ENCODE results near the gene AKAP1.
A peak's percentile ranks its signal among the peaks of the same experiment; 100 is the strongest.

AKAP1 gene

GRCh38 chr17:57105591-57105990, 20.5 kb downstream of the AKAP1 start:
- H3K27me3 ChIP-seq (ENCODE audit: insufficient read depth, low read length), result no peaks in the 10 kb centered on the region
- no peak overlapping the region for H2AK5ac ChIP-seq (ENCODE audit: low read length)
- H3K79me2 ChIP-seq (ENCODE audit: control insufficient read depth, insufficient read depth, low read length, poor library complexity), result no peaks in the 10 kb centered on the region
- peaks cover 2 to 5% of the 10 kb centered on the region in 2 experiments for H3K36me3 ChIP-seq (ENCODE audit: control insufficient read depth in 1 of 2, insufficient read depth in 2 of 2, low read length in 2 of 2)
- DNase-seq, result no peak
- no peak overlapping the region for H3K23ac ChIP-seq (ENCODE audit: low read length)
- H4K91ac ChIP-seq (ENCODE audit: low read depth, low read length), result no peak overlapping the region
- H3K18ac ChIP-seq (ENCODE audit: low read length), result no peak overlapping the region
- H4K8ac ChIP-seq (ENCODE audit: low read depth, low read length), result no peak overlapping the region
- H3K14ac ChIP-seq (ENCODE audit: low read length), result no peak overlapping the region
- H3K9me3 ChIP-seq (ENCODE audit: insufficient read depth, low read depth, low read length), result no peaks in the 10 kb centered on the region
- H3K27ac ChIP-seq (ENCODE audit: low read depth, low read length), result no peak overlapping the region
- no peak overlapping the region for H2BK120ac ChIP-seq (ENCODE audit: insufficient read depth, low read length, poor library complexity)
- WGBS (ENCODE audit: extremely low coverage, insufficient coverage, insufficient read length), result no CpG with 5 or more reads among the region's 8 CpGs
- H3K9ac ChIP-seq (ENCODE audit: low read length), result no peak overlapping the region
- peaks cover 0 to 12% of the 10 kb centered on the region in 2 experiments for H3K4me1 ChIP-seq (ENCODE audit: control insufficient read depth in 1 of 2, insufficient read depth in 2 of 2, low read length in 2 of 2)
- no peak overlapping the region for H2BK5ac ChIP-seq (ENCODE audit: low read depth, low read length, poor library complexity)
- no peak overlapping the region for H2BK12ac ChIP-seq (ENCODE audit: low read length)
- H2AFZ ChIP-seq (ENCODE audit: insufficient read depth, low read length, poor library complexity), result no peak overlapping the region
- no peak overlapping the region for H4K12ac ChIP-seq (ENCODE audit: low read depth, low read length)
- H3K4me3 ChIP-seq (ENCODE audit: low read depth, low read length), result no peak overlapping the region
- no peak overlapping the region for H3K4me2 ChIP-seq (ENCODE audit: low read length)
- H3K79me1 ChIP-seq (ENCODE audit: low read length), result no peaks in the 10 kb centered on the region
- no peak overlapping the region for H3K4ac ChIP-seq (ENCODE audit: low read depth, low read length)

- H3K4me3 ChIP-seq (ENCODE audit: low read depth, low read length), result no peak overlapping the region
- peak in 1 of 2 donors; percentile 23 for DNase-seq
- H3K14ac ChIP-seq (ENCODE audit: low read length), result no peak overlapping the region
- no peaks in the 10 kb centered on the region for H3K79me2 ChIP-seq (ENCODE audit: control insufficient read depth, insufficient read depth, low read length, poor library complexity)
- WGBS (ENCODE audit: extremely low coverage, insufficient coverage, insufficient read length), result no CpG with 5 or more reads among the region's 17 CpGs
- H3K36me3 ChIP-seq (ENCODE audit: control insufficient read depth in 1 of 2, insufficient read depth in 2 of 2, low read length in 2 of 2), result peaks cover 2 to 5% of the 10 kb centered on the region in 2 experiments
- no peak overlapping the region for H4K91ac ChIP-seq (ENCODE audit: low read depth, low read length)
- H3K4me2 ChIP-seq (ENCODE audit: low read length), result no peak overlapping the region
- H3K27ac ChIP-seq (ENCODE audit: low read depth, low read length), result no peak overlapping the region
- H3K23ac ChIP-seq (ENCODE audit: low read length), result no peak overlapping the region
- no peak overlapping the region for H3K9ac ChIP-seq (ENCODE audit: low read length)
- no peak overlapping the region for H2BK120ac ChIP-seq (ENCODE audit: insufficient read depth, low read length, poor library complexity)
- no peak overlapping the region for H2AK5ac ChIP-seq (ENCODE audit: low read length)
- no peak overlapping the region for H2BK12ac ChIP-seq (ENCODE audit: low read length)
- no peak overlapping the region for H2BK5ac ChIP-seq (ENCODE audit: low read depth, low read length, poor library complexity)
- H4K8ac ChIP-seq (ENCODE audit: low read depth, low read length), result no peak overlapping the region
- H4K12ac ChIP-seq (ENCODE audit: low read depth, low read length), result no peak overlapping the region
- peaks cover 0 to 12% of the 10 kb centered on the region in 2 experiments for H3K4me1 ChIP-seq (ENCODE audit: control insufficient read depth in 1 of 2, insufficient read depth in 2 of 2, low read length in 2 of 2)
- H3K4ac ChIP-seq (ENCODE audit: low read depth, low read length), result no peak overlapping the region
- no peak overlapping the region for H3K18ac ChIP-seq (ENCODE audit: low read length)
- H3K79me1 ChIP-seq (ENCODE audit: low read length), result no peaks in the 10 kb centered on the region
- no peaks in the 10 kb centered on the region for H3K27me3 ChIP-seq (ENCODE audit: insufficient read depth, low read length)
- H2AFZ ChIP-seq (ENCODE audit: insufficient read depth, low read length, poor library complexity), result no peak overlapping the region
- H3K9me3 ChIP-seq (ENCODE audit: insufficient read depth, low read depth, low read length), result no peaks in the 10 kb centered on the region
These were observed 21.2 kb downstream of the AKAP1 start for GRCh38 chr17:57106107-57106835.

- no peak overlapping the region for H3K4ac ChIP-seq (ENCODE audit: low read depth, low read length)
- no peak overlapping the region for H3K9ac ChIP-seq (ENCODE audit: low read length)
- no peaks in the 10 kb centered on the region for H3K27me3 ChIP-seq (ENCODE audit: insufficient read depth, low read length)
- peaks cover 0 to 12% of the 10 kb centered on the region in 2 experiments for H3K4me1 ChIP-seq (ENCODE audit: control insufficient read depth in 1 of 2, insufficient read depth in 2 of 2, low read length in 2 of 2)
- H3K4me3 ChIP-seq (ENCODE audit: low read depth, low read length), result no peak overlapping the region
- H3K9me3 ChIP-seq (ENCODE audit: insufficient read depth, low read depth, low read length), result no peaks in the 10 kb centered on the region
- no peak overlapping the region for H2BK5ac ChIP-seq (ENCODE audit: low read depth, low read length, poor library complexity)
- H4K12ac ChIP-seq (ENCODE audit: low read depth, low read length), result no peak overlapping the region
- no peak overlapping the region for H3K14ac ChIP-seq (ENCODE audit: low read length)
- no peak for DNase-seq
- H2BK12ac ChIP-seq (ENCODE audit: low read length), result no peak overlapping the region
- no peak overlapping the region for H3K4me2 ChIP-seq (ENCODE audit: low read length)
- H3K36me3 ChIP-seq (ENCODE audit: control insufficient read depth in 1 of 2, insufficient read depth in 2 of 2, low read length in 2 of 2), result peaks cover 2 to 5% of the 10 kb centered on the region in 2 experiments
- no peak overlapping the region for H2AK5ac ChIP-seq (ENCODE audit: low read length)
- H3K79me1 ChIP-seq (ENCODE audit: low read length), result no peaks in the 10 kb centered on the region
- H4K8ac ChIP-seq (ENCODE audit: low read depth, low read length), result no peak overlapping the region
- H4K91ac ChIP-seq (ENCODE audit: low read depth, low read length), result no peak overlapping the region
- H3K79me2 ChIP-seq (ENCODE audit: control insufficient read depth, insufficient read depth, low read length, poor library complexity), result no peaks in the 10 kb centered on the region
- no peak overlapping the region for H3K23ac ChIP-seq (ENCODE audit: low read length)
- H2BK120ac ChIP-seq (ENCODE audit: insufficient read depth, low read length, poor library complexity), result no peak overlapping the region
- no CpG with 5 or more reads among the region's 14 CpGs for WGBS (ENCODE audit: extremely low coverage, insufficient coverage, insufficient read length)
- no peak overlapping the region for H3K18ac ChIP-seq (ENCODE audit: low read length)
- H2AFZ ChIP-seq (ENCODE audit: insufficient read depth, low read length, poor library complexity), result no peak overlapping the region
- no peak overlapping the region for H3K27ac ChIP-seq (ENCODE audit: low read depth, low read length)
These were observed 21.9 kb downstream of the AKAP1 start for GRCh38 chr17:57106836-57107497.

- no peaks in the 10 kb centered on the region for H3K9me3 ChIP-seq (ENCODE audit: insufficient read depth, low read depth, low read length)
- no peak overlapping the region for H2AFZ ChIP-seq (ENCODE audit: insufficient read depth, low read length, poor library complexity)
- no peak overlapping the region for H2BK120ac ChIP-seq (ENCODE audit: insufficient read depth, low read length, poor library complexity)
- no peak overlapping the region for H4K12ac ChIP-seq (ENCODE audit: low read depth, low read length)
- H3K79me2 ChIP-seq (ENCODE audit: control insufficient read depth, insufficient read depth, low read length, poor library complexity), result no peaks in the 10 kb centered on the region
- H3K9ac ChIP-seq (ENCODE audit: low read length), result no peak overlapping the region
- peaks cover 3 to 7% of the 10 kb centered on the region in 2 experiments for H3K36me3 ChIP-seq (ENCODE audit: control insufficient read depth in 1 of 2, insufficient read depth in 2 of 2, low read length in 2 of 2)
- H3K4me1 ChIP-seq (ENCODE audit: control insufficient read depth in 1 of 2, insufficient read depth in 2 of 2, low read length in 2 of 2), result peaks cover 0 to 12% of the 10 kb centered on the region in 2 experiments
- no CpG with 5 or more reads among the region's 12 CpGs for WGBS (ENCODE audit: extremely low coverage, insufficient coverage, insufficient read length)
- H3K4ac ChIP-seq (ENCODE audit: low read depth, low read length), result no peak overlapping the region
- no peak for DNase-seq
- no peaks in the 10 kb centered on the region for H3K27me3 ChIP-seq (ENCODE audit: insufficient read depth, low read length)
- H3K18ac ChIP-seq (ENCODE audit: low read length), result no peak overlapping the region
- no peak overlapping the region for H2BK12ac ChIP-seq (ENCODE audit: low read length)
- H3K27ac ChIP-seq (ENCODE audit: low read depth, low read length), result no peak overlapping the region
- H4K91ac ChIP-seq (ENCODE audit: low read depth, low read length), result no peak overlapping the region
- H2BK5ac ChIP-seq (ENCODE audit: low read depth, low read length, poor library complexity), result no peak overlapping the region
- H3K14ac ChIP-seq (ENCODE audit: low read length), result no peak overlapping the region
- no peak overlapping the region for H3K23ac ChIP-seq (ENCODE audit: low read length)
- H3K79me1 ChIP-seq (ENCODE audit: low read length), result no peaks in the 10 kb centered on the region
- no peak overlapping the region for H3K4me3 ChIP-seq (ENCODE audit: low read depth, low read length)
- H3K4me2 ChIP-seq (ENCODE audit: low read length), result no peak overlapping the region
- H4K8ac ChIP-seq (ENCODE audit: low read depth, low read length), result no peak overlapping the region
- H2AK5ac ChIP-seq (ENCODE audit: low read length), result no peak overlapping the region
These were observed 22.6 kb downstream of the AKAP1 start for GRCh38 chr17:57107498-57108101.

Measured in trophoblast cell (in vitro differentiated cells and primary cell).